Measurements from ENCODE around the gene PTPRK.
"Not testable (repeated sequence)": the region's sequence is repeated elsewhere in the genome, so short reads cannot be mapped to it uniquely, and the experiment has no call there.

PTPRK gene

DNA sequence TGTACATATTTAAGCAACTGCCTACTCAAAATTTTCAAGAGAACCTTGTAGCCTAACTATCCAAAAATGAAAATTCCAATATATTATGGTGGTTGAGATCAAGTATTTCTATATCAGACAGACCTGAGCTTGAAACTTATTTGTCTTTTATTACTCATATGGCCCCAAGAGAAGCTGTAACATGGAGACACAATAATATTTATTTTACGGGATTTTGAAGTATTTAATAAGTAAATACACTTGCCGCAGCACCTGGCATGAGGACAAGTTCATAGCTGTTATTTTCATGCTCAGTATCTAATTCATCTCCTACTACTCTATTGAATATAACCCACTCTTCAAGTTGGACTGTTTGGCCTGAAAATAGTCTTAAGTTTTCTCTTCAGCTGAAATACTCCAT lies 28.0 kb downstream of the PTPRK start:
- H3K27ac ChIP-seq (ENCODE audit: low read depth, low read length): no peak overlapping the region
- no peaks in the 10 kb centered on the region for H3K36me3 ChIP-seq (ENCODE audit: control insufficient read depth in 1 of 2, insufficient read depth in 2 of 2, low read length in 2 of 2)
- peaks cover 32 to 41% of the 10 kb centered on the region in 2 donors for H3K4me1 ChIP-seq (ENCODE audit: control insufficient read depth in 1 of 2, insufficient read depth in 2 of 2, low read length in 2 of 2)
- H3K27me3 ChIP-seq (ENCODE audit: control insufficient read depth in 1 of 2, insufficient read depth in 2 of 2, low read length in 2 of 2): no peaks in the 10 kb centered on the region
- H3K9ac ChIP-seq (ENCODE audit: low read depth in 1 of 2, low read length in 2 of 2): peak overlapping the region; percentile 44 to 55
- no peaks in the 10 kb centered on the region for H3K9me3 ChIP-seq (ENCODE audit: control insufficient read depth in 1 of 2, low read length in 2 of 2)
- H3K4me3 ChIP-seq (ENCODE audit: low read depth in 1 of 2, low read length in 2 of 2): peak overlapping the region in 1 of 2 donors; percentile 59

DNA sequence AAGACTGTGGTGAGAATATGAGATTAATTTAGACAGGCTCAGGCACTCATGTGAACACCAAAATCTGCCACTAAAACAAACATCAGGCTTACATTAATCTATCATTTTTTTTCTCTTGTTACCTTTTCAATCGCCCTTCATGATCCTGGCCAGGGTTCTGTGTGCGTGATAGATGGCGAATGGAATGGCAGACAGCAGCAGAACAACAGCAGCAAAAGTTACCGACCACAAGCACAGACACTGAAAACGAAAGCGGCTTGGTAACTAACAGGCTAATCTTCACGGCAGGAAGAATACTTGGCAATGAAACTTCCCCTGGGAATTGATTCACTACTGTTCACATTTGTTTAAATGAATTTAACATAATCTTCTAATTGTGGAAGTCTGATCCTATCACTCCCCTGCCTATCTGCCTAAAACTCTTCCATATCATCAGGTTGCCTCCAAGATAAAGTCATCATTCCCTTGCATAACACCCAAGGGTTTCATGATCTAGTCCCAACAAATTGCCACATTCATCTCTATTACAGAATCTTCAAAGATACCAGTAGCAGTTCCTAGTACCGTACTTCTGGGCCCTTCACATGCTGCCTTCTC lies 28.7 kb downstream of the PTPRK start:
- H3K4me3 ChIP-seq (ENCODE audit: low read depth in 1 of 2, low read length in 2 of 2): peak overlapping the region; percentile 55 to 59
- H3K9me3 ChIP-seq (ENCODE audit: control insufficient read depth in 1 of 2, low read length in 2 of 2): no peaks in the 10 kb centered on the region
- no peaks in the 10 kb centered on the region for H3K27me3 ChIP-seq (ENCODE audit: control insufficient read depth in 1 of 2, insufficient read depth in 2 of 2, low read length in 2 of 2)
- H3K9ac ChIP-seq (ENCODE audit: low read depth in 1 of 2, low read length in 2 of 2): peak overlapping the region; percentile 44 to 55
- H3K36me3 ChIP-seq (ENCODE audit: control insufficient read depth in 1 of 2, insufficient read depth in 2 of 2, low read length in 2 of 2): no peaks in the 10 kb centered on the region
- H3K27ac ChIP-seq (ENCODE audit: low read depth, low read length): peak overlapping the region; percentile 2
- peaks cover 32 to 41% of the 10 kb centered on the region in 2 donors for H3K4me1 ChIP-seq (ENCODE audit: control insufficient read depth in 1 of 2, insufficient read depth in 2 of 2, low read length in 2 of 2)

DNA sequence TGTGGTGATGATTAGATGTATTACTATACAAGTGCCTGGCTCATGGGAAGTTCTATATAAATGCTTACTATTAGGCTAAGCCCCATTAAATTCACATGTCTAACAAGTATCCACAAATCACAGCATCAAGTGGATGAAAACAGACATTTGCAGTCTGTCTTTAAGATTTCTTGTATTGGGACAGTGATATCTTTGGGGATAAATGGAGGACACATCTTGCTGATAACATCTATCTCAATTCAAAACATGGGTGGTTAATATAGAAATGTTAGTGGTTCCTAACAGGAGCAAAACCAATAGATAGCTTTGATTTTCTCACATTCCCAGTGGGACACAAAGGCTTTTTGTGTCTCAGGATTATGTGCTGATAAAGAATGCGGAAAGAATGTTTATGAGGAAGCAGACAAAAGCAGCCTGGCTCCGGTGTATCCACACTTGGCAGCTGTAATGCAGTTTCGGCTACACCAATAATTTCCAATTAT lies 29.3 kb downstream of the PTPRK start:
- Histone ChIP-seq H3K9ac (ENCODE audit: low read depth in 1 of 2, low read length in 2 of 2) (peak overlapping the region; percentile 44 to 55), H3K9me3 (ENCODE audit: control insufficient read depth in 1 of 2, low read length in 2 of 2) (no peaks in the 10 kb centered on the region), H3K36me3 (ENCODE audit: control insufficient read depth in 1 of 2, insufficient read depth in 2 of 2, low read length in 2 of 2) (no peaks in the 10 kb centered on the region), H3K4me3 (ENCODE audit: low read depth in 1 of 2, low read length in 2 of 2) (peak overlapping the region; percentile 55 to 59), H3K4me1 (ENCODE audit: control insufficient read depth in 1 of 2, insufficient read depth in 2 of 2, low read length in 2 of 2) (peaks cover 32 to 38% of the 10 kb centered on the region in 2 donors), H3K27me3 (ENCODE audit: control insufficient read depth in 1 of 2, insufficient read depth in 2 of 2, low read length in 2 of 2) (no peaks in the 10 kb centered on the region), H3K27ac (ENCODE audit: low read depth, low read length) (peak overlapping the region; percentile 2)

DNA sequence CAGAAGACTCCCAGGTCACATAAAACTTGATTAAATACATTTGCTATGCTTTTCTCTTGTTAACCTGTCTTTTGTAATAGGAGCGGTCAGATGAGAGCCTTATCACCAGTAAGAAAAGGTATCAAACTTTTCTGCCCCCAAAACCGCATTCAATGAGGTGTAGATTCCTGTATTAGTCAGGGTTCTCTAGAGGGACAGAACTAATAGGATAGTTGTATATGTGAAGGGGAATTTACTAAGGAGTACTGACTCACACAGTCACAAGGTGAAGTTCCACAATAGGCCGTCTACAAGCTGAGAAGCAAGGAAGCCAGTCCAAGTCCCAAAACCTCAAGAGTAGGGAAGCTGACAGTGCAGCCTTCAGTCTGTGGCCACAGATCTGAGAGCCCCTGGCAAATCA lies 32.7 kb downstream of the PTPRK start:
- Histone ChIP-seq H3K4me1 (ENCODE audit: control insufficient read depth in 1 of 2, insufficient read depth in 2 of 2, low read length in 2 of 2) (peaks cover 14 to 15% of the 10 kb centered on the region in 2 donors), H3K27ac (ENCODE audit: low read depth, low read length) (no peak overlapping the region)

DNA sequence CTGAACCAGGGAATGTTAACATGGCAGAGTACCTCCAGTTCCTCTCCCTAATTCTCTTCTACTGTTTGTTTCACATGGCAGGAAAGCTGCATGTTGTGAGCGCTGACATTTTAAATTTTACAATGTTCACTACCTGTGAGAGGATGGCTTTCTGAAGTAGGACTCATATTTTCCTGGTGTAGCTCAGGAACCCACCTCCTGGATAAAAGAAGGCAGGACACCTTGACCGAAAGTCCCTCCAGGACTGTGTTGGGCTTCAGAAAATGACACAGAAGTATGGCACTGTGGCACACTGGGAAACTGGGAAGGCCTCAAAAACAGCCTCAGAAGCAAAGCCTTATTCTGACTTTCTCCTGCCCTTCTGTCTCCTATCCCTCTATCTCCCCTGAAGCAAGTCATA lies 33.3 kb downstream of the PTPRK start:
- Histone ChIP-seq H3K36me3 (ENCODE audit: control insufficient read depth in 1 of 2, insufficient read depth in 2 of 2, low read length in 2 of 2) (no peaks in the 10 kb centered on the region), H3K27ac (ENCODE audit: low read depth, low read length) (no peak overlapping the region), H3K4me1 (ENCODE audit: control insufficient read depth in 1 of 2, insufficient read depth in 2 of 2, low read length in 2 of 2) (peaks cover 7 to 8% of the 10 kb centered on the region in 2 donors), H3K4me3 (ENCODE audit: low read depth in 1 of 2, low read length in 2 of 2) (no peak overlapping the region), H3K27me3 (ENCODE audit: control insufficient read depth in 1 of 2, insufficient read depth in 2 of 2, low read length in 2 of 2) (no peaks in the 10 kb centered on the region), H3K9ac (ENCODE audit: low read depth in 1 of 2, low read length in 2 of 2) (no peak overlapping the region), H3K9me3 (ENCODE audit: control insufficient read depth in 1 of 2, low read length in 2 of 2) (no peaks in the 10 kb centered on the region)

More for the DNA sequence above, 32.7 kb downstream of the PTPRK start:
- Histone ChIP-seq H3K27me3 (ENCODE audit: control insufficient read depth in 1 of 2, insufficient read depth in 2 of 2, low read length in 2 of 2) (no peaks in the 10 kb centered on the region), H3K4me3 (ENCODE audit: low read depth in 1 of 2, low read length in 2 of 2) (no peak overlapping the region), H3K9me3 (ENCODE audit: control insufficient read depth in 1 of 2, low read length in 2 of 2) (no peaks in the 10 kb centered on the region), H3K36me3 (ENCODE audit: control insufficient read depth in 1 of 2, insufficient read depth in 2 of 2, low read length in 2 of 2) (no peaks in the 10 kb centered on the region), H3K9ac (ENCODE audit: low read depth in 1 of 2, low read length in 2 of 2) (no peak overlapping the region)

DNA sequence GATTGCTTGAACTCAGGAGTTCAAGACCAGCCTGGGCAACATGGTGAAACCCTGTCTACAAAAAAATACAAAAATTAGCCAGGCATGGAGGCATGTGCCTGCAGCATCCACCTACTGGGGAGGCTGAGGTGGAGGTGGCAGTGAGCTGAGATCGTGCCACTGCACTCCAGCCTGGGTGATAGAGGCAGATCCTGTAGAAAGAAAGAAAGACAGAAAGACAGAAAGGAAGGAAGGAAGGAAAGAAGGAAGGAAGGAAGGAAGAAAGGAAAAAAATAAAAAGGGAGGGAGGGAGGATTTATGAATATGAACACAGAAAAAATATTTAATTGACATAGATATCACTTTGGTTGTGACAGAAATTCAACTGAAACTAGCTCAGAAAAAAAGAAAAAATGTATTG lies 33.8 kb downstream of the PTPRK start:
- not testable (repeated sequence) for H3K36me3 ChIP-seq (ENCODE audit: control insufficient read depth in 1 of 2, insufficient read depth in 2 of 2, low read length in 2 of 2); H3K4me3 ChIP-seq (ENCODE audit: low read depth in 1 of 2, low read length in 2 of 2); H3K9me3 ChIP-seq (ENCODE audit: control insufficient read depth in 1 of 2, low read length in 2 of 2); H3K9ac ChIP-seq (ENCODE audit: low read depth in 1 of 2, low read length in 2 of 2); H3K27me3 ChIP-seq (ENCODE audit: control insufficient read depth in 1 of 2, insufficient read depth in 2 of 2, low read length in 2 of 2); H3K27ac ChIP-seq (ENCODE audit: low read depth, low read length); H3K4me1 ChIP-seq (ENCODE audit: control insufficient read depth in 1 of 2, insufficient read depth in 2 of 2, low read length in 2 of 2)

DNA sequence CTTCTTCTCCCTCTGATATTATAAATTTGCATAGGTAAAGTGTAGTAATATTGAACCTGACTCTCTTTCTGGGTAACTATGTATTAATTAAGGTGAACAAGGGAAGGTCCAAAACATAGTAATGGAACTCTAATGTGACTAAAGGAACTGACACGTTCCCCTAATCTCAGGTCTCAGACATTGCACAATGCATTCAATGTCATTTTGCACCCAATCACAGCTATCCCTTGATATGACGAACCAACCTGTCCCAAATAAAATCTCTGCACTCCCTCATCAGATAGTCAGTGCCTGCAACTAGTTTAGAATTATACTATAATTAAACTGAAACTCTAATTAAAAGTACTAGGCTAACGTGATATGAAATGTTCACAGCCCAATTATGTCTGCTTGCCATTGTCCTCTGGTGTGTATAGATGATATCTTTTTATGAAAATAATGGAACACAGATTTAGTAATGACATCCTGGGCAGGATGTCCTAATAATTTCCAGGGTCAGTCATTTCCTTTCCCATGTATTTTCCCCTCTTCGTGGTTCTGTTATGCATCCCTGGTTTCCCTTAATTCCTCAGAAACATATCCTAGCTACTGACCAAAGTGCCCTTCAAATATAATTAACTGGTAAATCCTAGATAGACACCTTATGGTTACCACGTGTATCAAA lies 36.8 kb downstream of the PTPRK start:
- H3K27ac ChIP-seq (ENCODE audit: low read depth, low read length): no peak overlapping the region
- no peaks in the 10 kb centered on the region for H3K9me3 ChIP-seq (ENCODE audit: control insufficient read depth in 1 of 2, low read length in 2 of 2)
- H3K4me1 ChIP-seq (ENCODE audit: control insufficient read depth in 1 of 2, insufficient read depth in 2 of 2, low read length in 2 of 2): peaks cover 0 to 8% of the 10 kb centered on the region in 2 donors
- H3K9ac ChIP-seq (ENCODE audit: low read depth in 1 of 2, low read length in 2 of 2): no peak overlapping the region
- H3K4me3 ChIP-seq (ENCODE audit: low read depth in 1 of 2, low read length in 2 of 2): no peak overlapping the region
- H3K27me3 ChIP-seq (ENCODE audit: control insufficient read depth in 1 of 2, insufficient read depth in 2 of 2, low read length in 2 of 2): no peaks in the 10 kb centered on the region
- H3K36me3 ChIP-seq (ENCODE audit: control insufficient read depth in 1 of 2, insufficient read depth in 2 of 2, low read length in 2 of 2): no peaks in the 10 kb centered on the region

DNA sequence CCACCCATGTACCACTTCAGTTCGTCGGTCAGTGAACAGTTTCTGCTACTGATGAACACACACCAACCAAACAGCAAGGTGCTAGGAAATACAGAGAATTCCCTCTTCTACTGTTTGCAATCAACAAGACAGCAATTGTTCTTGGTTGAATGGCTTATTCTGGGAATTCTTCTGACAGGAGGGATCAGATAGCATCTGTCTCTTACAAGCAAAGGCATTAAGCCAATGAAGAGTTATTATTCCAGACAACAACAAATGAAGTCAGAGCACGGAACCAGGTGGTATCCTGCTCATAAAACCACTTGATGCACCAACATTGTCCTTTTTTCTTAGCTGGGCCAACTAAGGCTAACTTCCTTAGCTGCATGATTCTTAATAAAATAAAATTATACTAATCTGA lies 37.8 kb downstream of the PTPRK start:
- H3K4me1 ChIP-seq (ENCODE audit: control insufficient read depth in 1 of 2, insufficient read depth in 2 of 2, low read length in 2 of 2): peaks cover 0 to 14% of the 10 kb centered on the region in 2 donors

DNA sequence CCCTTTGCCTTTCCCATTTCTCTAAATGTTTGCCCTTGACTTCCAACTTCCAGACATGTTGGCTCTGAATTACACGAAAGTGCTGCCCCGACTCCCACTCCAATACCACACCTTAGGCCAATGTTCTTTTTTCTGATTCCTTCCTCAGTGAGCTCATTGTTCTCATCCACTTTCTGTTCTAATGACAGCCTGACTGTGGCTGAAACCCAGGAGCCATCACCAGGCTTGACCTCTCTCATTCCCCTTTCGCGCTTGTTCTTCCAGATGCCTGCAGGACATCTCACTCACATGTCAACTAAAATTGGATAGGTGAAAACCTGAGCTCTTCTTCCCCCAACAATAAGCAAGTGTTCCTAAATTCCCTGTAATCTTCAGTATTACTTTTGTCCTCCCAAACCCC lies 40.4 kb downstream of the PTPRK start:
- no peak overlapping the region for H3K4me3 ChIP-seq (ENCODE audit: low read depth in 1 of 2, low read length in 2 of 2)
- H3K27me3 ChIP-seq (ENCODE audit: control insufficient read depth in 1 of 2, insufficient read depth in 2 of 2, low read length in 2 of 2): no peaks in the 10 kb centered on the region
- no peak overlapping the region for H3K27ac ChIP-seq (ENCODE audit: low read depth, low read length)
- no peak overlapping the region for H3K9ac ChIP-seq (ENCODE audit: low read depth in 1 of 2, low read length in 2 of 2)
- H3K36me3 ChIP-seq (ENCODE audit: control insufficient read depth in 1 of 2, insufficient read depth in 2 of 2, low read length in 2 of 2): no peaks in the 10 kb centered on the region
- H3K9me3 ChIP-seq (ENCODE audit: control insufficient read depth in 1 of 2, low read length in 2 of 2): no peaks in the 10 kb centered on the region
- H3K4me1 ChIP-seq (ENCODE audit: control insufficient read depth in 1 of 2, insufficient read depth in 2 of 2, low read length in 2 of 2): peaks cover 0 to 14% of the 10 kb centered on the region in 2 donors

More for the DNA sequence above, 37.8 kb downstream of the PTPRK start:
- H3K9ac ChIP-seq (ENCODE audit: low read depth in 1 of 2, low read length in 2 of 2): no peak overlapping the region
- no peaks in the 10 kb centered on the region for H3K9me3 ChIP-seq (ENCODE audit: control insufficient read depth in 1 of 2, low read length in 2 of 2)
- H3K27me3 ChIP-seq (ENCODE audit: control insufficient read depth in 1 of 2, insufficient read depth in 2 of 2, low read length in 2 of 2): no peaks in the 10 kb centered on the region
- H3K27ac ChIP-seq (ENCODE audit: low read depth, low read length): no peak overlapping the region
- no peaks in the 10 kb centered on the region for H3K36me3 ChIP-seq (ENCODE audit: control insufficient read depth in 1 of 2, insufficient read depth in 2 of 2, low read length in 2 of 2)
- no peak overlapping the region for H3K4me3 ChIP-seq (ENCODE audit: low read depth in 1 of 2, low read length in 2 of 2)

DNA sequence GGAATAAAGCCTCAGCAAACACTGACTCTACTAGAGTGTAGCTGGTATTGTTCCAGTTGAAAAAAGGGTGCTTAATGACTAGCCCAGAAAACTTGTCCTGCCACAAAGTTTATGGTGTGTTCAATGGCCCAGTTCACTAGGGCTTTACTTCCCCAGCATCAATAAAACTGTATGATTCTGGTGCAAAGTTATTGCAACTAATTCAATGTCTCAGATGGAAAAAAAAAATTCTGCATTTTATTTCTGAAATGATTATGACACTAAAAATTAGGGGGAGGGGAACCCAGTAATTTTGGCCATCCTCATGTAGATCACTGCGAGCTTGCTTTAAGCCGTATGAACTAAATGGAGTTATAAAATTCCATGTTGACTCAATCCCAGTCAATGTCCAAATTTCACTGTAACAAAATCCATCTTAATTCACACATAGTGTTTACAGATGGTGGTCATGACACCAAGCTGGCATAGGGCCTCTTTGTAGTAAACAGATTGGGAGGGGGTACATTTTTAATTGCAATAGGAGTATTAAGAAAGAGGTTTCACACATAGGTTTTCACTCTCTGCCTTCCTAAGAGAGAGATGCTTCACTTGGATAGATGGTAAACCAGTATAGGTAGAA lies 41.2 kb downstream of the PTPRK start:
- Histone ChIP-seq H3K4me1 (ENCODE audit: control insufficient read depth in 1 of 2, insufficient read depth in 2 of 2, low read length in 2 of 2) (peaks cover 0 to 22% of the 10 kb centered on the region in 2 donors), H3K27ac (ENCODE audit: low read depth, low read length) (no peak overlapping the region), H3K9me3 (ENCODE audit: control insufficient read depth in 1 of 2, low read length in 2 of 2) (no peaks in the 10 kb centered on the region), H3K27me3 (ENCODE audit: control insufficient read depth in 1 of 2, insufficient read depth in 2 of 2, low read length in 2 of 2) (no peaks in the 10 kb centered on the region), H3K9ac (ENCODE audit: low read depth in 1 of 2, low read length in 2 of 2) (no peak overlapping the region), H3K4me3 (ENCODE audit: low read depth in 1 of 2, low read length in 2 of 2) (peak overlapping the region; percentile 24 to 61), H3K36me3 (ENCODE audit: control insufficient read depth in 1 of 2, insufficient read depth in 2 of 2, low read length in 2 of 2) (no peaks in the 10 kb centered on the region)

Data from duodenal mucosa (tissue), 2 donors.